OCI-LY7 (cell line): ENCODE results near the gene PLCD4. TPM values are rescaled to one million over a fixed set of nuclear protein-coding genes. Genes with fewer than 3 reads are reported as not detected.

Experiments
- BruUV-seq: library from RNA; stranded (reverse); fragments of 400-500 nt; replicated peaks from 2 replicates; lab custom pipeline; 2021; lab: Mats Ljungman, UMichigan
- CTCF ChIA-PET: fragments of 300-600 bp; sonication (Branson Sonifier 250); formaldehyde crosslinking; loops from one replicate; lab custom pipeline; 2022; ENCODE audit warnings: antibody characterized with exemption; ENCODE audit not compliant: unreplicated experiment; lab: Charles Lee
- POLR2A ChIA-PET: fragments of 300-600 bp; sonication (Branson Sonifier 250); formaldehyde crosslinking; loops from one replicate; lab custom pipeline; 2022; ENCODE audit warnings: antibody characterized with exemption; lab: Charles Lee
- DNase-seq: peaks from one replicate; pipeline ENCODE4 v3.0.0-alpha.2; 2015; ENCODE audit warnings: low spot score
- H2AFZ ChIP-seq: fragments of 200-600 bp; sonication (generic), shearing (Covaris generic); 2 replicates; pipeline ENCODE4 v1.6.1; 2014; ENCODE audit warnings: mild to moderate bottlenecking, antibody characterized with exemption, low read length, moderate library complexity
- H3K27ac ChIP-seq: fragments of 200-600 bp; sonication (generic); 2 replicates; pipeline ENCODE4 v1.5.1; 2014; ENCODE audit warnings: mixed run types, low read depth, mild to moderate bottlenecking, moderate library complexity, low read length, inconsistent platforms; ENCODE audit not compliant: poor library complexity, severe bottlenecking
- H3K36me3 ChIP-seq: fragments of 200-600 bp; sonication (generic); 2 replicates; pipeline ENCODE4 v1.6.1; 2014; ENCODE audit warnings: mild to moderate bottlenecking, antibody characterized with exemption, low read length, moderate library complexity, mixed read lengths; ENCODE audit not compliant: insufficient read depth
- H3K4me1 ChIP-seq: fragments of 200-600 bp; sonication (generic); 2 replicates; pipeline ENCODE4 v1.5.1; 2014; ENCODE audit warnings: mild to moderate bottlenecking, low read length; ENCODE audit not compliant: insufficient read depth, poor library complexity, severe bottlenecking
- H3K4me2 ChIP-seq: fragments of 200-600 bp; sonication (generic); 2 replicates; pipeline ENCODE4 v1.6.1; 2014; ENCODE audit warnings: mild to moderate bottlenecking, low read length
- H3K4me3 ChIP-seq: fragments of 200-600 bp; sonication (generic); 2 replicates; pipeline ENCODE4 v1.5.1; 2014; ENCODE audit warnings: mild to moderate bottlenecking, low read depth, low read length; ENCODE audit not compliant: poor library complexity, severe bottlenecking
- H3K79me2 ChIP-seq: fragments of 200-600 bp; sonication (generic); 2 replicates; pipeline ENCODE4 v1.6.1; 2016; ENCODE audit warnings: low read depth, mild to moderate bottlenecking, low read length, moderate library complexity, mixed read lengths; ENCODE audit not compliant: insufficient read depth
- H3K9me2 ChIP-seq: fragments of 200-600 bp; sonication (generic); 2 replicates; pipeline ENCODE4 v1.6.1; 2016; ENCODE audit warnings: mild to moderate bottlenecking, low read length, mixed read lengths; ENCODE audit not compliant: insufficient read depth
- H3K9me3 ChIP-seq: fragments of 200-600 bp; sonication (generic); 2 replicates; pipeline ENCODE4 v1.6.1; 2014; ENCODE audit warnings: mild to moderate bottlenecking, mixed run types, low read length, mixed read lengths
- H4K20me1 ChIP-seq: fragments of 200-600 bp; sonication (generic); 2 replicates; pipeline ENCODE4 v1.6.1; 2014; ENCODE audit warnings: mild to moderate bottlenecking, antibody characterized with exemption, low read length, moderate library complexity, mixed read lengths; ENCODE audit not compliant: insufficient read depth
- EZH2phosphoT487 ChIP-seq: fragments of 200-600 bp; sonication (generic); IDR thresholded peaks from 2 replicates; pipeline ENCODE4 v1.6.1; 2018; ENCODE audit warnings: low read depth, borderline replicate concordance, mild to moderate bottlenecking, mixed run types, antibody characterized with exemption, low read length, moderate library complexity, mixed read lengths
- intact Hi-C: fragments of 100-400 bp; cut with micrococcal nuclease; formaldehyde crosslinking; loops from one replicate; pipeline ENCODE4 v1.10.0; 2022; ENCODE audit not compliant: unreplicated experiment
- total RNA-seq, 2 experiments: library from RNA; depleted of rRNA in 1 of 2; stranded (reverse); fragments of >200 nt in 1 of 2; shearing (Covaris generic) in 1 of 2; gene quantifications; 2 replicates each; pipeline ENCODE4 v1.2.3, GENCODE V29; 2014 to 2022
- TF ChIP-seq, protein P1 (sequence below): fragments of 200-600 bp; sonication (generic); conservative IDR thresholded peaks from 2 replicates; pipeline ENCODE4 v1.5.1; 2014; ENCODE audit warnings: mild to moderate bottlenecking, antibody characterized with exemption, low read length, moderate library complexity, mixed read lengths

The PLCD4 gene
- total RNA-seq, 2 experiments from 2014 or later: 0.25 to 0.48 TPM

DNA sequence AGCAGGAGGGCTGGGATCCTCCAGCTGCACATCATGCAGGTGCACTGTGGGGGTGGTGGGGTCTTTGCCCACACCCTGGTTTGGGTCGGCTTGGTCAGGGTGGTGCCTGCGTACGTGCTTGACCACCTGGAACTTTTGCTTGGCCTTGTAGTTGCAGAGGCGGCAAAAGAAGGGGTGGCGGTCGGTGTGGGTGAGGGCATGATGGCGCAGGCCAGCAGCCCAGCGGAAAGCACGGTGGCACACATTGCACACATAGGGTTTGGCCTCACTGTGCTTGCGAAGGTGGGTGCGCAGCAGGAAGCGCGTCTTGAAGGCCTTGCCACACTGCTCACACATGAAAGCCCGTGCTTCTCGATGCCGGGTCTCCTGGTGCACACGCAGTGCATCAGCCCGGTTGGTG is 30.7 kb downstream of the PLCD4 start:
- no TSS peak for BruUV-seq

DNA sequence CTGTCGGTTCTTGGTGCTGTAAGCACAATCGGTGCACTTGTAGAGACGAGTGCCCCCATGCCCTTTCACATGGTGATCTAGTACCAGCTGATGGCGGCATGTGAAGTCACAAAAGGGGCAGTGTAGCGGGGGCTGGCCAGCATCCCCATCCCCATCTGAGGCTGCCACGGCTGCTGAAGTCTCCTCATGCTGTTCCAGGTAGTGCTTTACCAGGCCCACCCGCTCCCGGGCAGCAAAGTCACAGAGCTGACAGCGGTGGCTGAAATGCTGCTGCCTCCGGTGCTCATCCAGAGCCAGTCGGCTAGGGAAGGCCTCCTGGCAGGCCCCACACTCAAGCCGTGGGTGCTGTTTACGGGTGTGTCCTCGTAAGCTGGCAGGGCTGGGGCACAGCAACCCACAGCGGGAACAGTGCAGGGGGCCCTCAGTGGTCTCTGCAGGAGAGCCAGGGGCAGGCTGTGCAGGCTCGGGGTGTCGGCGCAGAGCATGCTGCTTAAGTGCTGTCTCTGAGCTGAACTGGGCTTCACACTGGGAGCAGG is 34.5 kb downstream of the PLCD4 start:
- Histone ChIP-seq H3K4me1 (no peaks in the 10 kb centered on the region), H4K20me1 (no peaks in the 10 kb centered on the region), H2AFZ (no peak overlapping the region), H3K4me2 (no peak overlapping the region), H3K9me3 (no peaks in the 10 kb centered on the region), H3K9me2 (no peaks in the 10 kb centered on the region), H3K27ac (no peak overlapping the region), H3K4me3 (no peak overlapping the region), H3K36me3 (peaks cover 96% of the 10 kb centered on the region), H3K79me2 (no peaks in the 10 kb centered on the region)
- POLR2A ChIA-PET: interaction anchor here (0.5 to 0.6 kb wide), 3 partner anchors 20 to 388 kb away, joined by 3 to 5 read pairs (median 4); no protein-coding TSS in a partner anchor
- no peak for TF ChIP-seq EZH2phosphoT487
- TF ChIP-seq, protein P1, sequence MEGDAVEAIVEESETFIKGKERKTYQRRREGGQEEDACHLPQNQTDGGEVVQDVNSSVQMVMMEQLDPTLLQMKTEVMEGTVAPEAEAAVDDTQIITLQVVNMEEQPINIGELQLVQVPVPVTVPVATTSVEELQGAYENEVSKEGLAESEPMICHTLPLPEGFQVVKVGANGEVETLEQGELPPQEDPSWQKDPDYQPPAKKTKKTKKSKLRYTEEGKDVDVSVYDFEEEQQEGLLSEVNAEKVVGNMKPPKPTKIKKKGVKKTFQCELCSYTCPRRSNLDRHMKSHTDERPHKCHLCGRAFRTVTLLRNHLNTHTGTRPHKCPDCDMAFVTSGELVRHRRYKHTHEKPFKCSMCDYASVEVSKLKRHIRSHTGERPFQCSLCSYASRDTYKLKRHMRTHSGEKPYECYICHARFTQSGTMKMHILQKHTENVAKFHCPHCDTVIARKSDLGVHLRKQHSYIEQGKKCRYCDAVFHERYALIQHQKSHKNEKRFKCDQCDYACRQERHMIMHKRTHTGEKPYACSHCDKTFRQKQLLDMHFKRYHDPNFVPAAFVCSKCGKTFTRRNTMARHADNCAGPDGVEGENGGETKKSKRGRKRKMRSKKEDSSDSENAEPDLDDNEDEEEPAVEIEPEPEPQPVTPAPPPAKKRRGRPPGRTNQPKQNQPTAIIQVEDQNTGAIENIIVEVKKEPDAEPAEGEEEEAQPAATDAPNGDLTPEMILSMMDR: no peak
- no peak for DNase-seq
- no TSS peak for BruUV-seq
- CTCF ChIA-PET: no interaction called here
- intact Hi-C loops: no loop called here

More for the DNA sequence above, 30.7 kb downstream of the PLCD4 start:
- intact Hi-C loops: no loop called here
- POLR2A ChIA-PET: no interaction called here
- H3K4me3 ChIP-seq: no peak overlapping the region
- TF ChIP-seq, protein P1: no peak
- TF ChIP-seq EZH2phosphoT487: no peak
- no peaks in the 10 kb centered on the region for H3K4me1 ChIP-seq
- H4K20me1 ChIP-seq: no peaks in the 10 kb centered on the region
- H3K27ac ChIP-seq: no peak overlapping the region
- no peak for DNase-seq
- peaks cover 97% of the 10 kb centered on the region for H3K36me3 ChIP-seq
- no peaks in the 10 kb centered on the region for H3K9me2 ChIP-seq
- CTCF ChIA-PET: interaction anchor here (0.6 kb wide), 1 partner anchor 34 kb away, joined by 3 read pairs; no protein-coding TSS in a partner anchor
- no peaks in the 10 kb centered on the region for H3K9me3 ChIP-seq
- H2AFZ ChIP-seq: no peak overlapping the region
- H3K4me2 ChIP-seq: no peak overlapping the region
- H3K79me2 ChIP-seq: no peaks in the 10 kb centered on the region

DNA sequence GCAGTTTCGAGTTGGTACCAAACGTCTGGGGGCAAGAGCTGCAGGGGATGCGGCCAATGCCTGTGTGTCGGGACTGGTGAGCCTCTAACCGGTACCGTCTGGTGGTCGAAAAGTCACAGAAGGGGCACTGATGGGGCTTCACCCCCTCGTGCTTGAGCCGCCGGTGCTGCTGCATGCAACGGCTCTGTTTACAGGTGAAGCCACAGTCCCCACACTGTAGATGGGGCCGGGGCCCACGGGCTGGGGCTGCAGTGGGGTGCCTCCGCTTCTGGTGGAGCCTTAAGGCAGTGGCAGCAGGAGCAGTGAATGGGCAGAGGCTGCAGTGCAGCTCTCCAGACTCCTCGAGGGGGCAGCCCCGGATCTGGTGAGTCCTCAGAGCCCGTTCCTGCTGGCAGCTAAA is 35.1 kb downstream of the PLCD4 start:
- no peak for DNase-seq
- Histone ChIP-seq H3K79me2 (peaks cover 4% of the 10 kb centered on the region; the same call in 1 of the 2 replicates), H3K9me2 (no peaks in the 10 kb centered on the region), H2AFZ (no peak overlapping the region), H3K4me1 (no peaks in the 10 kb centered on the region), H3K27ac (no peak overlapping the region), H3K4me2 (no peak overlapping the region), H3K4me3 (no peak overlapping the region), H3K36me3 (peaks cover 96% of the 10 kb centered on the region), H4K20me1 (no peaks in the 10 kb centered on the region), H3K9me3 (no peaks in the 10 kb centered on the region)
- ChIA-PET CTCF (no interaction called here), POLR2A (interaction anchor here (0.6 kb wide), 1 partner anchor 21 kb away, joined by 4 read pairs; no protein-coding TSS in a partner anchor)
- TF ChIP-seq EZH2phosphoT487: no peak
- TF ChIP-seq, protein P1: no peak
- BruUV-seq: no TSS peak
- intact Hi-C loops: no loop called here
